Right lobe of liver (tissue), 4 donors: ENCODE data around the gene RASGRP4.

Source experiments
- CTCF ChIP-seq, 4 donors: fragments of 200-600 bp in 3 of 4; fragments of 450-650 bp in 1 of 4; IDR thresholded peaks; one replicate each; pipeline versions ENCODE4 v1.5.1 to v1.8.0; 2016 to 2022; ENCODE audit warnings: antibody characterized with exemption in 4 of 4, mild to moderate bottlenecking in 2 of 4
- POLR2A ChIP-seq: fragments of 450-650 bp; IDR thresholded peaks from one replicate; pipeline ENCODE4 v1.6.1; 2017; ENCODE audit warnings: antibody characterized with exemption, mild to moderate bottlenecking
- donor health status: DM: no; HTN: no; CAD: no.
- donor health status: DM: no; HTN: no; CAD: no.
- donor health status: DM: no; HTN: yes; CAD: no.

DNA sequence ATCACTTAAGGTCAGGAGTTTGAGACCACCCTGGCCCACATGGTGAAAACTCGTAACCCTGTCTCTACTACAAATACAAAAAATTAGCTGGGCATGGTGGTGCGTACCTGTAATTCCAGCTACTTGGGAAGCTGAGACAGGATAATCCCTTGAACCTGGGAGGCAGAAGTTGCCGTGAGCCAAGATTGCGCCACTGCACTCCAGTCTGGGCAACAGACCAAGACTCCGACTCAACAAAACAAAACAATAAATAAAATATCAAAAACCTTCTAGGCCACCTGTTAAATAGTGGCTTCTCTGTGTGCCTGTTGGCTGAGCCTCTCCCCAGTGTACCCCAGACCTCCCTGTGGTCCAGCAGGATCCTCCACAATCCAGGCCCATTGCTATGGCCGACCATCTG lies 54.9 kb downstream of the RASGRP4 start:
- TF ChIP-seq CTCF (IDR thresholded peaks at IDR 0.05) (no peak), POLR2A (no peak)
